ENCODE results near the gene LRG1. TPM values are rescaled to one million over a fixed set of nuclear protein-coding genes. Genes with fewer than 3 reads are reported as not detected.

Gene LRG1
- total and polyA plus RNA-seq, 4 donors, result 14.4 to 56.7 (median 15.6) TPM

GRCh38 chr19:4488496-4488895 is 51.3 kb downstream of the LRG1 start:
- Histone ChIP-seq H3K4me3 (no peak overlapping the region), H3K36me3 (ENCODE audit: control insufficient read depth in 4 of 4, insufficient read depth in 4 of 4, low read length in 4 of 4) (peaks cover 0 to 43% (median 23%) of the 10 kb centered on the region in 4 donors), H3K27ac (ENCODE audit: low read depth in 1 of 2, low read length in 1 of 2) (no peak overlapping the region), H3K9ac (ENCODE audit: insufficient read depth in 1 of 2, low read length in 2 of 2) (no peak overlapping the region), H3K27me3 (ENCODE audit: control insufficient read depth in 3 of 3, insufficient read depth in 3 of 3, low read length in 2 of 3) (no peaks in the 10 kb centered on the region), H3K4me1 (ENCODE audit: control insufficient read depth in 5 of 5, insufficient read depth in 5 of 5, low read length in 5 of 5) (no peaks in the 10 kb centered on the region), H3K9me3 (ENCODE audit: control insufficient read depth in 4 of 4, insufficient read depth in 3 of 4, low read length in 3 of 4) (peaks cover 0 to 6% (median 0%) of the 10 kb centered on the region in 4 donors)
- no peak for ATAC-seq (ENCODE audit: insufficient read depth, low FRiP score)
- no peak for TF ChIP-seq CTCF (IDR thresholded peaks at IDR 0.05; ENCODE audit: control extremely low read depth, extremely low read depth)
- no peak for DNase-seq
- WGBS, 2 donors, result 94% methylated on average over 29 of the region's 29 CpGs

- Histone ChIP-seq H3K4me3 (no peak overlapping the region), H3K27ac (ENCODE audit: low read depth in 1 of 2, low read length in 1 of 2) (no peak overlapping the region), H3K4me1 (ENCODE audit: control insufficient read depth in 5 of 5, insufficient read depth in 5 of 5, low read length in 5 of 5) (no peaks in the 10 kb centered on the region), H3K9ac (ENCODE audit: insufficient read depth in 1 of 2, low read length in 2 of 2) (no peak overlapping the region), H3K36me3 (ENCODE audit: control insufficient read depth in 4 of 4, insufficient read depth in 4 of 4, low read length in 4 of 4) (peaks cover 0 to 48% (median 21%) of the 10 kb centered on the region in 4 donors), H3K9me3 (ENCODE audit: control insufficient read depth in 4 of 4, insufficient read depth in 3 of 4, low read length in 3 of 4) (peaks cover 0 to 2% (median 0%) of the 10 kb centered on the region in 4 donors), H3K27me3 (ENCODE audit: control insufficient read depth in 3 of 3, insufficient read depth in 3 of 3, low read length in 2 of 3) (no peaks in the 10 kb centered on the region)
- ATAC-seq (ENCODE audit: insufficient read depth, low FRiP score) (no peak), DNase-seq (no peak)
- TF ChIP-seq CTCF (IDR thresholded peaks at IDR 0.05; ENCODE audit: control extremely low read depth, extremely low read depth), result no peak
- 89 to 90% methylated on average over 11 of the region's 11 CpGs for WGBS, 2 donors
Observed at GRCh38 chr19:4487572-4487971, 52.3 kb downstream of the LRG1 start.

Other genes starting within 250 kb of the LRG1 start
- 1 to 10 TPM in 1 of 2 donors, under 1 TPM in 1; 0.34 to 1.7 TPM for gene TMIGD2, start 237.6 kb downstream of the LRG1 start, total RNA-seq
- 1 to 10 TPM in 1 of 2 donors, under 1 TPM in 1; 0.53 to 1.6 TPM for gene TMIGD2, start 237.6 kb downstream of the LRG1 start, polyA plus RNA-seq
- 1 to 10 TPM in 1 of 2 donors, under 1 TPM in 1; 0.34 to 1.1 TPM for gene FSD1, start 235.4 kb downstream of the LRG1 start, total RNA-seq
- under 1 TPM; 0.31 to 0.63 TPM for gene FSD1, start 235.4 kb downstream of the LRG1 start, polyA plus RNA-seq
- 10 to 100 TPM; 24.4 to 30.0 TPM for gene STAP2, start 201.2 kb downstream of the LRG1 start, total RNA-seq
- 10 to 100 TPM; 24.6 to 32.6 TPM for gene STAP2, start 201.2 kb downstream of the LRG1 start, polyA plus RNA-seq
- gene MPND, start 196.5 kb downstream of the LRG1 start, total RNA-seq, result 10 to 100 TPM in 1 of 2 donors, 1 to 10 TPM in 1; 9.1 to 30.5 TPM
- gene MPND, start 196.5 kb downstream of the LRG1 start, polyA plus RNA-seq, result 10 to 100 TPM; 18.7 to 32.3 TPM
- gene SH3GL1, start 139.5 kb downstream of the LRG1 start, total RNA-seq, result 10 to 100 TPM; 30.6 to 68.6 TPM
- gene SH3GL1, start 139.5 kb downstream of the LRG1 start, polyA plus RNA-seq, result 10 to 100 TPM; 53.1 to 65.4 TPM
- 10 to 100 TPM in 1 of 2 donors, 1 to 10 TPM in 1; 10.0 to 16.7 TPM for gene CHAF1A, start 137.4 kb downstream of the LRG1 start, total RNA-seq
- 1 to 10 TPM; 6.8 to 7.4 TPM for gene CHAF1A, start 137.4 kb downstream of the LRG1 start, polyA plus RNA-seq
- gene UBXN6, start 82.2 kb downstream of the LRG1 start, total RNA-seq, result 100 to 1,000 TPM in 1 of 2 donors, 10 to 100 TPM in 1; 74.4 to 113 TPM
- gene UBXN6, start 82.2 kb downstream of the LRG1 start, polyA plus RNA-seq, result 100 to 1,000 TPM in 1 of 2 donors, 10 to 100 TPM in 1; 83.6 to 128 TPM
- gene HDGFL2, start 67.7 kb downstream of the LRG1 start, total RNA-seq, result 10 to 100 TPM; 36.5 to 36.9 TPM
- gene HDGFL2, start 67.7 kb downstream of the LRG1 start, polyA plus RNA-seq, result 10 to 100 TPM; 40.6 to 47.0 TPM
- gene PLIN4, start 21.6 kb downstream of the LRG1 start, total RNA-seq, result 1 to 10 TPM in 1 of 2 donors, under 1 TPM in 1; 0.85 to 5.0 TPM
- gene PLIN4, start 21.6 kb downstream of the LRG1 start, polyA plus RNA-seq, result 1 to 10 TPM; 3.7 to 3.9 TPM
- 10 to 100 TPM in 1 of 2 donors, 1 to 10 TPM in 1; 7.5 to 37.3 TPM for gene PLIN5, start 4.8 kb downstream of the LRG1 start, total RNA-seq
- 10 to 100 TPM; 15.5 to 33.5 TPM for gene PLIN5, start 4.8 kb downstream of the LRG1 start, polyA plus RNA-seq
- gene SEMA6B, start 19.6 kb upstream of the LRG1 start, total RNA-seq, result 10 to 100 TPM in 1 of 2 donors, 1 to 10 TPM in 1; 3.2 to 22.8 TPM
- gene SEMA6B, start 19.6 kb upstream of the LRG1 start, polyA plus RNA-seq, result 10 to 100 TPM; 17.3 to 38.5 TPM
- 10 to 100 TPM; 18.5 to 22.0 TPM for gene TNFAIP8L1, start 99.5 kb upstream of the LRG1 start, total RNA-seq
- gene TNFAIP8L1, start 99.5 kb upstream of the LRG1 start, polyA plus RNA-seq, result 10 to 100 TPM; 12.1 to 12.9 TPM
- gene MYDGF, start 130.3 kb upstream of the LRG1 start, total RNA-seq, result 100 to 1,000 TPM in 1 of 2 donors, 10 to 100 TPM in 1; 70.4 to 157 TPM
- gene MYDGF, start 130.3 kb upstream of the LRG1 start, polyA plus RNA-seq, result 100 to 1,000 TPM; 127 to 280 TPM
- gene DPP9, start 183.8 kb upstream of the LRG1 start, total RNA-seq, result 10 to 100 TPM; 33.2 to 95.5 TPM
- 10 to 100 TPM; 42.3 to 45.5 TPM for gene DPP9, start 183.8 kb upstream of the LRG1 start, polyA plus RNA-seq

All from lung (tissue), 12 donors.